Measurements from ENCODE around the gene SLC22A7.

The SLC22A7 gene

DNA sequence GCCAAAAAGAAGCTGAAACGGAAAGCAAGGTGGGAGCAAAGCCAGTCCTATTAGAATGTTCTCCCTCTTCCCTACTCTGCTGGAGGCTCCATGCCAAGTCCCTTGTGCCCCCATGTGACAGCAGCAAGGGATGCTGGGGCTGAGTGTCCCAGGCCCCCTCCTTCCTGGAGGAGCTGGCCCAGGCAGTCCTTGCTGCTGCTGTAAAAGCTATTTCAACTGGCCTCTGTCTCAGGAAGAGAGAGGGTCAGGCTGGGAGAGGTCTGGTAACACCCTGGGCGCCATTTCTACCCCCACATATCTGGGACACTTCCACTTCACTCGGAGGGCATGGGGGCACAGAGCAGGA, 29.7 kb upstream of the SLC22A7 start:
- Histone ChIP-seq H3K4me3 (ENCODE audit: low read length) (no peak overlapping the region), H3K9me3 (ENCODE audit: insufficient read depth, low read length) (no peaks in the 10 kb centered on the region), H4K20me1 (ENCODE audit: insufficient read depth, low read length) (no peaks in the 10 kb centered on the region), H3K27ac (ENCODE audit: low read length) (no peak overlapping the region), H3K4me1 (ENCODE audit: low read length) (peaks cover 56% of the 10 kb centered on the region), H3K79me2 (ENCODE audit: low read length) (no peaks in the 10 kb centered on the region), H3K36me3 (replicated peaks; ENCODE audit: low read depth, low read length) (no peaks in the 10 kb centered on the region), H2AFZ (ENCODE audit: low read depth, low read length) (no peak overlapping the region), H3K9ac (ENCODE audit: low read length) (no peak overlapping the region), H3K27me3 (ENCODE audit: low read depth, low read length) (peaks cover 9% of the 10 kb centered on the region; the same call in 1 of the 2 replicates), H3K4me2 (ENCODE audit: low read length) (no peak overlapping the region)
- TF ChIP-seq EZH2phosphoT487 (IDR thresholded peaks at IDR 0.05; ENCODE audit: low read depth) (no peak), CTCF (IDR thresholded peaks at IDR 0.05; ENCODE audit: low read depth, low read length) (no peak)

DNA sequence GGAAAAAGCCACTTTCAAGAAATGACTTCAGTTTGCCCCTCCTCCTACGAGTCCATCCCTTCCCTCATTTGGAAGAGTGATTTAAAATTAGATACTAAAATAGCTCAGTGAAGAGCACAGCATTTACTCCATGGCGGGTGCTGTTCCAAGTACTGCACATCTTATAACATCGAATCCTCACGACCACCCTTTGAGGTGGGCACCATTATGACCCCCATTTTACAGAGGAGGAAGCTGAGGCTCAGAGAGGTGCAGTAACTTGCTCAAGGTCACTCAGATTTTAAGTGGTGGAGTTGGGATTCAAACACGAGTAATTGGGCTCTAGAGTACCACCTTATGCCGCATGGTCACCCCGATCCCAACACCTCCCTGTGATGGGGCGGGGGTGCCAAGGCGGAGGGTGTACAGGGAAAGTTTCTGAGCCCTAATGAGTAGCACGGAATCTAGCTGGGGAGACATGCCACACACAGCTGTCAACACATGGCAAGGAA, 29.2 kb upstream of the SLC22A7 start:
- Histone ChIP-seq H3K27me3 (ENCODE audit: low read depth, low read length) (peaks cover 9% of the 10 kb centered on the region; the same call in 1 of the 2 replicates), H3K27ac (ENCODE audit: low read length) (no peak overlapping the region), H4K20me1 (ENCODE audit: insufficient read depth, low read length) (no peaks in the 10 kb centered on the region), H3K79me2 (ENCODE audit: low read length) (no peaks in the 10 kb centered on the region), H2AFZ (ENCODE audit: low read depth, low read length) (peak overlapping the region; percentile 54; the same call in 1 of the 2 replicates), H3K4me1 (ENCODE audit: low read length) (peaks cover 52% of the 10 kb centered on the region), H3K9me3 (ENCODE audit: insufficient read depth, low read length) (no peaks in the 10 kb centered on the region), H3K4me2 (ENCODE audit: low read length) (peak overlapping the region; percentile 85), H3K9ac (ENCODE audit: low read length) (peak overlapping the region; percentile 49; the same call in 1 of the 2 replicates), H3K4me3 (ENCODE audit: low read length) (peak overlapping the region; percentile 74), H3K36me3 (replicated peaks; ENCODE audit: low read depth, low read length) (no peaks in the 10 kb centered on the region)
- no peak for TF ChIP-seq CTCF (IDR thresholded peaks at IDR 0.05; ENCODE audit: low read depth, low read length)
- TF ChIP-seq EZH2phosphoT487 (IDR thresholded peaks at IDR 0.05; ENCODE audit: low read depth) = no peak

DNA sequence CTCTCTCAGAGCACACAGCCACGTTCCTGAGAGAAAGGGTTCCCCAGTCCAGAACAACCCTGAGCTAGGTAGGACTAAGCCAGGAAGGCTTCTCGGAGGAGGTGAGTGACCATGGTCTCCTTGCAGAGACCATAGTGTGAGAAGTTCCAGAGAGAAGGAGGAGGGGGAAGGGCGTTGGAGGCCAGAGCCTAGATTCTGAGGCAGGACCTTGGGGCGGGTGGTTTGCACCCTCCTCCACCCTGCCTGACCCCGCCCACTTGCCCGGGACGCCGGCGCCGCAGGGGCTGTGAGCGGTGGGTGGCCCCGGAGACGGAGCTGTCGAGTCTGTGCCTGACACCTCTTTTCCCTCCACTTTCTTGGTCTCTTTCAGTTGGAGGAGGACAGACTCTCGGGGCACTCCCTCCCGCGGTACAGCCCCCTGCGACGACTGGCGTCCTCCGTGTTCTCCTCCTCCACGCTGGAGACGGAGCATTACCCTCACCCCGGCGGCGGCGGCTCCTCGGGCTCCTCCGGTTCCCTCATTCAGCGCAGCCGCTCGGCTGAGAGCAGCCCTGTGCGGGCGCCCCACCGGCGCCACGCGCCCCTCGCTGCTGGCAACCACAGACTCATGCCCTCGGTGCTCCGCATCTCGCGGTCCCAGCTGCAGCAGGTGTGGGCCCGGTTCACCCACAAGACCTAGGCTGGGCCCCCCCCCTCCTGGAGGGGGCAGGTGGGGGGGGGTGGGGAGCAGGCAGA, 28.6 kb upstream of the SLC22A7 start:
- peaks cover 9% of the 10 kb centered on the region; the same call in 1 of the 2 replicates for H3K27me3 ChIP-seq (ENCODE audit: low read depth, low read length)
- H3K9me3 ChIP-seq (ENCODE audit: insufficient read depth, low read length) = no peaks in the 10 kb centered on the region
- no peaks in the 10 kb centered on the region for H4K20me1 ChIP-seq (ENCODE audit: insufficient read depth, low read length)
- H3K79me2 ChIP-seq (ENCODE audit: low read length) = no peaks in the 10 kb centered on the region
- peak overlapping the region; percentile 85 for H3K4me2 ChIP-seq (ENCODE audit: low read length)
- H3K36me3 ChIP-seq (replicated peaks; ENCODE audit: low read depth, low read length) = no peaks in the 10 kb centered on the region
- peak overlapping the region; percentile 74 for H3K4me3 ChIP-seq (ENCODE audit: low read length)
- TF ChIP-seq CTCF (IDR thresholded peaks at IDR 0.05; ENCODE audit: low read depth, low read length) = no peak
- no peak for TF ChIP-seq EZH2phosphoT487 (IDR thresholded peaks at IDR 0.05; ENCODE audit: low read depth)
- H3K4me1 ChIP-seq (ENCODE audit: low read length) = peaks cover 52% of the 10 kb centered on the region
- no peak overlapping the region for H3K27ac ChIP-seq (ENCODE audit: low read length)
- H2AFZ ChIP-seq (ENCODE audit: low read depth, low read length) = peak overlapping the region; percentile 54
- H3K9ac ChIP-seq (ENCODE audit: low read length) = peak overlapping the region; percentile 49; the same call in 1 of the 2 replicates

- Histone ChIP-seq H3K4me2 (ENCODE audit: low read length) (peak overlapping the region; percentile 85), H3K36me3 (replicated peaks; ENCODE audit: low read depth, low read length) (no peaks in the 10 kb centered on the region), H3K27ac (ENCODE audit: low read length) (peak overlapping the region; percentile 5; the same call in 1 of the 2 replicates), H3K27me3 (ENCODE audit: low read depth, low read length) (peaks cover 15% of the 10 kb centered on the region; the same call in 1 of the 2 replicates), H2AFZ (ENCODE audit: low read depth, low read length) (peak overlapping the region; percentile 28; the same call in 1 of the 2 replicates), H3K4me1 (ENCODE audit: low read length) (peaks cover 57% of the 10 kb centered on the region), H4K20me1 (ENCODE audit: insufficient read depth, low read length) (no peaks in the 10 kb centered on the region), H3K79me2 (ENCODE audit: low read length) (no peaks in the 10 kb centered on the region), H3K9ac (ENCODE audit: low read length) (peak overlapping the region; percentile 9; the same call in 1 of the 2 replicates), H3K4me3 (ENCODE audit: low read length) (peak overlapping the region; percentile 9), H3K9me3 (ENCODE audit: insufficient read depth, low read length) (no peaks in the 10 kb centered on the region)
- TF ChIP-seq CTCF (IDR thresholded peaks at IDR 0.05; ENCODE audit: low read depth, low read length) (no peak), EZH2phosphoT487 (IDR thresholded peaks at IDR 0.05; ENCODE audit: low read depth) (no peak)
Observed at GRCh38 chr6:43271103-43271815, 26.8 kb upstream of the SLC22A7 start.

All from OCI-LY3 (cell line).